ENCODE measurements around the gene ANXA5.

DNA sequence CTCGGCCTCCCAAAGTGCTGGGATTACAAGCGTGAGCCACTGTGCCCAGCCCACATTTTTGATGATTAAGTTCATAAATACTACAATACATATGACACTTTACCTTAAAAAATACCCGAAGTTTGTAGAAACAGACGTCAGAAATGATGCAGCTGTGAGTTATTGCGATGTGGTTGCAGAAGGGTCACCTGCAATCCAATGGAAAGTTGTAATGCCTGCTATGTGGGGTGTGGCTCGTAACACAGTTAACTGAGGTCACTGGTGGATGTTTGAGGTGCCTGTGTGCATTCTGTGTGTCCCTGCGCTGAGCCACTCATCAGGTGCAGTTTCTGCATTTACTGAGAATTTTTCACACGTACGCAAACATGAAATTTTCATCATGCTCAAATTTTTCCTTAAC is 64.1 kb downstream of the ANXA5 start:
- TF ChIP-seq, protein P1, sequence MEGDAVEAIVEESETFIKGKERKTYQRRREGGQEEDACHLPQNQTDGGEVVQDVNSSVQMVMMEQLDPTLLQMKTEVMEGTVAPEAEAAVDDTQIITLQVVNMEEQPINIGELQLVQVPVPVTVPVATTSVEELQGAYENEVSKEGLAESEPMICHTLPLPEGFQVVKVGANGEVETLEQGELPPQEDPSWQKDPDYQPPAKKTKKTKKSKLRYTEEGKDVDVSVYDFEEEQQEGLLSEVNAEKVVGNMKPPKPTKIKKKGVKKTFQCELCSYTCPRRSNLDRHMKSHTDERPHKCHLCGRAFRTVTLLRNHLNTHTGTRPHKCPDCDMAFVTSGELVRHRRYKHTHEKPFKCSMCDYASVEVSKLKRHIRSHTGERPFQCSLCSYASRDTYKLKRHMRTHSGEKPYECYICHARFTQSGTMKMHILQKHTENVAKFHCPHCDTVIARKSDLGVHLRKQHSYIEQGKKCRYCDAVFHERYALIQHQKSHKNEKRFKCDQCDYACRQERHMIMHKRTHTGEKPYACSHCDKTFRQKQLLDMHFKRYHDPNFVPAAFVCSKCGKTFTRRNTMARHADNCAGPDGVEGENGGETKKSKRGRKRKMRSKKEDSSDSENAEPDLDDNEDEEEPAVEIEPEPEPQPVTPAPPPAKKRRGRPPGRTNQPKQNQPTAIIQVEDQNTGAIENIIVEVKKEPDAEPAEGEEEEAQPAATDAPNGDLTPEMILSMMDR (IDR thresholded peaks at IDR 0.05) = no peak
- no peak for TF ChIP-seq POLR2A (IDR thresholded peaks at IDR 0.05)
